ENCODE measurements around the gene GATC.

The GATC gene

DNA sequence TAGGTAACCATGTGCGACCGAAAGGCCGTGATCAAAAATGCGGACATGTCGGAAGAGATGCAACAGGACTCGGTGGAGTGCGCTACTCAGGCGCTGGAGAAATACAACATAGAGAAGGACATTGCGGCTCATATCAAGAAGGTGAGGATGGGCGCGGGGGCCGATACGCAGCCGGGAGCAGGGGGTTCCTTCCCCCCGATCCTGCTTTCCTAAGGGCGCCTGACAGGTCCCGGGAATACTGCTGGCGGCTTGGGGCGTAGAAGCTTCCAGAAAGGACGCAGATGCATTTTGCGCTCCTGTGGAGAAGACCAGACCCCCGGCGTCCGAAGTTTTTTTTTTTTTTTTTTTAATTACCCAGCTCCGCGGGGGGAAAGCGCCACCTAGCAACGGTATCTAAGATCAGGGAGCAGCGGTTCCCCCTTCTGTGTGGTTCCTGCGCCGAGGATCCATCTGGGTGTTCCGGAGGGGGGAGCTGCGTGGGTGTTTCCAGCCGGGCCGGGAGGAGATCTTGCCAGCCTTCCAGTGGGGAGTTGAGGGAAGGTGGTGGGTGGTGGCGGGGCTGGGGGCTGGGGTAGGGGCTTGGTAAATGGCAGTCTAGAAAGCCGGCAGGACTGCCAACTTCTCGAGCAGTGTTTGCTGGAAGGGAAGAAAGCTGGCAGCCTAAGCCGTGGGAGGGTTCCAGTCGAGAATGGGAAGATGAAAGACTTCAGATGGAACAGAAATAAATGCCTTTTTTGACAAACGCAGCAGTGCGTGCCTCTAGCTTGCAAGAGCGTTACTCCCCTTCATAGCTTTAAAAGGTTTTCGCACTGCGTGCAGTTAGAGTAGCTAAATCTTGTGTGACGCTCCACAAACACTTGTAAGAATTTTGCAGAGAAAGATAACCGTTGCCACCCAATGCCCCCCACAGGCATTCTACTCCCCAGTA lies 50.4 kb downstream of the GATC start:
- DNase-seq, result peak in 53 of 58 donors; percentile 34 to 85 (median 70)

DNA sequence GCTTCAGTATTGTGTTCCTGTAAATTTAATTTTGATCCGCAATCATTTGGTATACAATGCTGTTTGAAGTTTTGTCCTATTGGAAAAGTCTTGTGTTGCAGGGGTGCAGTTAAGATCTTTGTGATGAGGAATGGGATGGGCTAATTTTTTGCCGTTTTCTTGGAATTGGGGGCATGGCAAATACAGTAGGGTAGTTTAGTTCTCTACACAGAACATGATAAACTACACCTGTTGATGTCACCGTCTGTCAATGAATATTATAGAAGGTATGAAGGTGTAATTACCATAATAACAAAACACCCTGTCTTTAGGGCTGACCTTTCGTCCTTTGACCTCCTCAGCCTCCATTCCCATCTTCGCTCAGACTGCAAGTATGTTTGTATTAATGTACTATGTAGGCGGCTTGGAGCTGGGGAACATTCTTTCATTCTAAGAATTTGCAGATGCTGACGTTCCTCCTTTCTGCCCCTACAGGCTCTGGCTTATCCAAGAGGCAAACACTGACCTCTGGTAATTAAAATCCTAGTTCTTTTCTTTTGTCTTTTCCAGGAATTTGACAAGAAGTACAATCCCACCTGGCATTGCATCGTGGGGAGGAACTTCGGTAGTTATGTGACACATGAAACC lies 51.4 kb downstream of the GATC start:
- no peak for DNase-seq

DNA sequence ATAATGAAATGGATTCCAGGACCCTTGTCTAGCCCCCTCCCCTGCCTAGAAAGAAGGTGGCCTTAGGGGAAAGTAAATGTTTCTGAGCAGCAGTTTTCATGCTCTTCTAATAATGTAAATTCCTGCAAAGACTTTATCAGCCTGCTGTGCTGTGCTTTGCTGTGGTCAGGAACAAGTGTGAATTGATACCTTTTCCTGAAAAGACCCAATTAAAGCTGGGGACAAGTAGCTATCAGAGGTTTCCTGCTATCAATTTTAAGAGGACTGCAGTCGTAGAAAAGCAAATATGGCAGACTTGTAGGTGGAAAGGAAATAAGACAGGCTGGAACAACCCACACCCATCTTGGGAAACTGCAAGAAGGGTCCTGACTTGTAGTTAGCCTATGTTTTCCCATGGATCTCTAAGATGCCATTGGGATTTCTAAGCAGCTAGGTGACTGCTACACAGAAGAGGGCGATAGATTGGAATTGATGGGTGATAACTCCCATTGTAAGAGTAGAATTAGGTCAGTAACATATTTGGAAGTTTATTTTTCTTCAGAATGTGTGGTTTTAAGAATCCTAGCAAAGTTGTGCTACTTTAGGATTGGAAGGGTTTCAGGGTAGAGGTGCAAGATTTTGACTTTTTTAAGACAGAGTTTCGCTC lies 52.7 kb downstream of the GATC start:
- DNase-seq, result no peak

DNA sequence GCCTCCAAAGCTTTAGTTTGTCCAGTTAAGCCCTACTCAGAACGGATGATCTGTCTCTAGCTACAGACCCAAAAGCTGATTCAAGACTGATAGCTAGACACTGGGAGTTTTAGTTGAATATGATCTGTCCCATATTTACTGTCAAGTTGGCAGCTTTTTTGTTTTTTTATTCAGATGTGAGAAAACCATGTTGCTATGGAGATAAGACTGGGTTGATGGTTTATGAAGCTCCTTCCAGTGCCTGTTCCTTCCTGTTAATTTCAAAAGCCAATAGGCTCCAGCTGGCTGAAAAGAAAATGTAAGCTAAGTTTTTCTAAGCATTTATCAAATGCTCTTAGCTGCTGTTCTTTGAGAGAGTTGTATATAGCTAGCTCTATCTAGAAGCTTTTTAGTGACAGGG lies 54.3 kb downstream of the GATC start:
- peak in 2 of 58 donors; percentile 44 to 49 for DNase-seq

DNA sequence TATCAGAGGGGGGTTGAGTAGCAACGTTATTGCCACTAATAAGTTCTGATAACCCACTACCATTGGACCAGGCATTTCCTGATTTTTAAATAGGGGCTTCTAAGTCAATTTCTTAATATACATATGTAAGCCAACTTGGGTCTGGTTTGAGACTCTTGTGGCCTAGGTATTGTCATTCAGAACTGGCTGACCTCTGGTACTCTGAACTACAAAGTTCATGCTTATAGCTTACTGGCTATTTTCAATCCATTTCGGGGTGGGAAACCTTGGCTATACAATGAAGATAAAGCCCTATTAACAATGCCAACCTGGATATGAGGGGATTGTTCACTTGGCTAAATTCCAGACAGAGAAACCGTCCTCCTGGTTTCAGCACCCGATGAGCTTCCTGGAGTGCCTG lies 58.3 kb downstream of the GATC start:
- no peak for DNase-seq

DNA sequence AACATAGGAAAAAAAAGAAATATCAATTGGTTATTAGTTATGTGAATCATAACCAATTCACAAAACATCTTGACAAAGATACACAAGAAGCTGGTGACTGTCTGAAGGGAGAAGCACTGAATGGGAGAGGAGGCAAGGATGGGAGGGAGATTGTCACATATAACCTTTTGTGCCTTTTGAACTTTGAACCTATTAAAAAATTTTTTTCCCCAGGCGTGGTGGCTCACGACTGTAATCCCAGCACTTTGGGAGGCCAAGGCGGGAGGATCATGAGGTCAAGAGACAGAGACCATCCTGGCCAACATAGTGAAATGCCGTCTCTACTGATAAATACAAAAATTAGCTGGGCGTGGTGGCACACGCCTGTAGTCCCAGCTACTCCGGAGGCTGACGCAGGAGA lies 62.3 kb downstream of the GATC start:
- no peak for DNase-seq

Data from anterior cingulate cortex (tissue), 58 donors.